Central memory CD4-positive, alpha-beta T cell (primary cell): ENCODE data around the gene TXK.
"Not testable (repeated sequence)": the region's sequence is repeated elsewhere in the genome, so short reads cannot be mapped to it uniquely, and the experiment has no call there.

ENCODE experiments used
- DNase-seq: peaks from one replicate; pipeline ENCODE4 v3.0.0; 2022
- total RNA-seq, 3 experiments: gene quantifications; one replicate each; lab custom pipeline; 2026; lab: John Stamatoyannopoulos, UW

The TXK gene
- 3.9 to 139 (median 100.0) reads per million in 3 experiments for total RNA-seq

GRCh38 chr4:48134081-48134480 lies at the start of gene TXK:
Gene TXK, minus strand, starts transcription at chr4:48134250. Its CDS starts 80 bp downstream, at chr4:48134170.
- peak; percentile 23 for DNase-seq

DNA sequence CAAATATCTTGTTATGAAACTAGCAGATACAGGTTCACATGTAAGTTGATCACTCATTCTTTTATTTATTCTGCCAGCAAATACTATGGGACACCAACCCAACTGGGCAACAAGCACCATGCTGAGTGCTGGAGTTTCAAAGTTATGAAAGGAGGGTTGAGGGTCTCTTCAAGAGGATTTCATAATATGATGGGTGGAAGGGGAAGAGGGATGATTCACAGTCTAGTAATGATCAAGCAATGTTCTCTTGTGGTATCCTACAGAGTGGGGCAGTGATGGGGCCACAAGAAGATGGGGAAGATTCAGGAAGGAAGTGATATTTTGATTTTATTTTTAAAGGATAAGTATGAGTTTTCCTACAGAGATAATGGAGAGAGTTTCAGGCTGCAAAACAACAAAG lies 46.2 kb upstream of the TXK start:
- DNase-seq, result no peak

DNA sequence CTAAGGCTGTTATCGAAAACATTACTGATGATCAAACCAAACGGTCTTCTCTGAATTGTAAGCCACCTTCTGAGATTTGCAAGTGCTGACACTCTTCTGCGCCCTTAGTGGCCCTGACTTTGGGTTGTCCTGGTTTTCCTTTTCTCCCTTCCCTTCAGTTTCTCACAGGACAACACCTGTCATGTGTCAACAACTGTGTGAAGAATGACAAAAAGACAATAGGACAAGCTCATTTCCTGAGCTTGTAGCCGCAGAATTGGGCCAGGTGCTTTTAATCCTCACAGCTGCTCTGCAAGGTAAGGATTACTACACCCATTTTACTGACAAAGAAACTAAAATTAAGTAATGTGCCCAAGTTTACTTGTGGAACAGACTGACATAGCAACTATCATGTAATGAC lies 44.9 kb upstream of the TXK start:
- DNase-seq, result no peak

- DNase-seq, result no peak
These were observed 41.8 kb upstream of the TXK start for GRCh38 chr4:48175806-48176205.

DNA sequence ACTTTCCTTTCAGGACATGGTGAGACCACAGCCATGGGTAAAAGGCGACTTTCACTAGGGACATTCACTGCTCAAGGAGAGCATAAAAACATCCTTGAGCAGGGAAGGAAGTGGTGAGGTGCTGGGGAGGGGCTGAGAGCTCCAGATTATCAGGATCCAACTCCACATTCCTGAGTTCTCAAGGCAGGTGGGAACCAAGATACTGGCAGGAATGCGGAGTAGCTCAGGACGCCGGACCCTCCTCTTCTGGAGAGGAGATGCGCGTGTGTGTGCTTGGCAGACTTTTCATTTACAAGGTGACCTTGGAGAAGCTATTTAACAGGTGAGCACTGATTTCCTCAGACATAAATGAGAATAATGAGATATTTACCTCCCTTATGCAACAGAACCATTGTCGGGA lies 41.3 kb upstream of the TXK start:
- DNase-seq, result no peak

GRCh38 chr4:48173056-48173991 lies 39.3 kb upstream of the TXK start:
- no peak for DNase-seq

DNA sequence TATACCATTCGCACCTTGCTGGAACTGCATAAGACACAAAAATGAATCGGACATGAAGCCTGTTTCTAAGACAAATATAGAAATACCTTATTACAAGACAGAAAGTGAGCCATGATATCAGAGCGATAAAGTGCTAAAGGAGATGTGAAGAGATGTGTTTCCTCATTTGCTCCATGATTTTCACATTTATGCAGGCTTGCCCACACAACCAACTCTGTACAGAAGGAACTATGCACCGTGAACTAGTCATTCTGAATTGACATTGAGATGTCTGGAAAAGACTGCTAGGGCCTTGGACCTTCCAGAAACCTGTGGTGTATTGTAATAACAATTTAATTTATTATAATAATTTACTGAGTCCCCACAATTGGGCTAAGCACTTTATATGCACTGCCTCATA lies 38.6 kb upstream of the TXK start:
- DNase-seq, result no peak

GRCh38 chr4:48169636-48170035 lies 35.6 kb upstream of the TXK start:
- DNase-seq, result no peak

DNA sequence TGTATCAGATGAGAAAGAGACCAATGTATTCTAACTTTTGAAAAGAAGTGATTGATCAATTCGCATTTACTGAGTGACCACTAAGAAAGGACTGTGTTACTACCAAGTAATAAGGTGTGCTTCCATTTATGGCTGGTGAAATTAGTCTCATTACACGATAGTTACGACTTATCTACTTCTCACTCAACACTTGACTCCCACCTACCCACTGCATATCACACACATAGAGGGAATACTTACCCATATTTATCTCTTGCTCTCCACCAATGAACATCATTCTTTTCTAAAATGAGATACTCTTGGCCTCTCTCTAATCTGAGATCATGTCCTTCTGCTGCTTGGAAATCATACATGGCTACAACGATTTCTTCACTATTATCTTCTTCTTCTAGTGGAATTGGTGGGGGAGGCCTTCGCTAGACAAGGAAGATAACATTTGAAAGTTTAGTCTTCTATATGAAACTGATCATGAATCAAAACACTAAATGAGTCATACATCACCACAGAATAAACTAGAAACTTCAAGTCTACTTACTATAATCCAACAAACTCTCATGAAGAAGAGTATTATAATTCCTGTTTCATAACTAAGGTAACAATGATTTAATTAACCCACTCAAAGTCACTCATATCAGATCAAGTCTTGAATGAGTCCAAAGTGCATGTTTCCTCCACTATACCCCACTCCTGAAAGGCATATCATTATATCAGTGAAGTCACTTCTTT lies 33.7 kb upstream of the TXK start:
- DNase-seq, result no peak

DNA sequence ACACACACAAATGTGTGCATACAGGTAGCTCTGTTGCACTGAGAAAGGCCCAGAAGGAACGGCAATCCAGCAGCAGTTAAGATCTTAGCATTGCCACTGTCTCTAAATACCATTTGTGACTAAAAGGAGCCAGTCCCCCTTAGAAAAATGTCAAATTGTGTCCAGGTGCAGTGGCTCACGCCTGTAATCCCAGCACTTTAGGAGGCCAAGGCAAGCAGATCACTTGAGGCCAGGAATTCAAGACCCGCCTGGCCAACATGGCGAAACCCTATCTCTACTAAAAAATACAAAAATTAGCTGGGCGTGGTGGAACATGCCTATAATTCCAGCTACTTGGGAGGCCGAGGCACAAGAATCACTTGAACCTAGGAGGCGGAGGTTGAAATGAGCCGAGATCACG lies 30.5 kb upstream of the TXK start:
- not testable (repeated sequence) for DNase-seq

- DNase-seq, result no peak
These were observed 29.7 kb upstream of the TXK start for GRCh38 chr4:48163746-48164145.

- no peak for DNase-seq
These were observed 28.1 kb upstream of the TXK start for GRCh38 chr4:48162162-48162561.

DNA sequence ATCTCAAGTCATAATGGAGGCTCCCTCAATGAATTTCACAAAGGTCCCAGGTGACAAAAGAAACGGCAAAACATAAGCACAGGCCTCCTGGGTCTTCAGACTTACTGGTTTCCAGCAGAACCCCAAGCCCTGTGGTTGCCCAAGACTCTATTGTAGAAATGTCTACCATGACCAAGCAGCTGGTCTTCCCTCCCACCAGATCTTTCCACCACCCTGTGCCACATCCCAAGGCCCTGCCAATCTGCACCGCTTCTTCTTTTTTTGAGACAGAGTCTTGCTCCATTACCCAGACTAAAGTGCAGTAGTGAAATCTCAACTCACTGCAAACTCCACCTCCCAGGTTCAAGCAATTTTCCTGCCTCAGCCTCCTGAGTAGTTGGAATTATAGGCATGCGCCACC lies 23.2 kb upstream of the TXK start:
- no peak for DNase-seq

DNA sequence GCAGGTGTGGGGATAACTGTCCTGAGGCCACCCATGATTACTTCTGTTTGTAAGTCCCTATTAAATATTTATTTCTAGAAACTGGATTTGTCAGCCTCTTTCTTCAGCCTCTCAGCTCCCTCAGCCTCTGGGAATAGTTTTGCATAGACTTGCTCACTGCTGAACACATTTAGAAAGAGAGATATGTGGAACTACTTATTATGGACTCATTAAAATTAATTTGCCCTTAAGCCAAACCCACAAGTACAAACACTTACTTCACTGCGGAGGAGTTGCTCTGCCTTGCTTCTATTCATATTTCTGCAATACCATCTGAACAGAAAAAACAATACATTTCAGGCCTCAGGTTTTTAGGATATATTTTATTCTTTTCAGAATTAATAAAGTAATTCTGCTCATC lies 22.4 kb upstream of the TXK start:
- no peak for DNase-seq

- DNase-seq, result no peak
These were observed 19.9 kb upstream of the TXK start for GRCh38 chr4:48153791-48154550.

DNA sequence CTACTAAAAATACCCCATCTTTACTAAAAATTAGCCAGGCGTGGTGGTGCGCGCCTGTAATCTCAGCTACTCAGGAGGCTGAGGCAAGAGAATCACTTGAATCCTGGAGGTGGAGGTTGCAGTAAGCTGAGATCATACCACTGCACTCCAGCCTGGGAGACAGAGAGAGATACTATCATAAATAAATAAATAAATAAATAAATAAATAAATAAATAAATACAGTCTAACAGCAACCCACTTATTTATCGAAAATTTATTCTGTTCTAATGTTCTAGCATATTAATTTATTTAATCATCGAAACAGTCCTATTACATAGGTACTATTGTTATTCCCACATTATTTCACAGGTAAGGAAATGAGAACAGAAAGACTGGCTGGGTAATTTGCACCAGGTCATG lies 18.2 kb upstream of the TXK start:
- no peak for DNase-seq

DNA sequence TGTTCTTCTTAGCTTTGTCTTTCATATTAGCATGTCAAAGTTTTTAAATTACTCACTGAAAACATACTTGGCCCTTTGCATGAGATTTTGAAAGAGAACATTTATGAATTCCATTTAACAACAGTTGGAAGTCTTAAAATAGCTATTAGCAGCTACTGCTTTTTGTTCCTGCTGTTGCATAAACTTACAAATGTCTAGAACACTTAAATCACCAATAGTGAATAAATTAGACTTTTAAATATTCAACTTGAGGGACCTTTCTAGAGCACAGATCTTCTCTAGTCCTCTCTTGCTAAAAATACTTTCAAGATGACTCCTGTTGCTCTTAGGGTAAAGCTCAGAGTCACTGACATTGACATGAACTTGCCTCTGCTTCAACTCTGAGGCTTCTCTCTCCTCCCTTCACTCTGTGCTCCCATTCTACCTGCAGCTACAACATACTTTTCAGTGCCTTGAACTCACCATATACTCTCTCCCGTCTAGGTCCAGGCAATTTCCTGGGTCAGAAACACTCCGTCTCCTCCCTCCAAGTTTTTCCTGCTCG lies 15.8 kb upstream of the TXK start:
- DNase-seq, result no peak

DNA sequence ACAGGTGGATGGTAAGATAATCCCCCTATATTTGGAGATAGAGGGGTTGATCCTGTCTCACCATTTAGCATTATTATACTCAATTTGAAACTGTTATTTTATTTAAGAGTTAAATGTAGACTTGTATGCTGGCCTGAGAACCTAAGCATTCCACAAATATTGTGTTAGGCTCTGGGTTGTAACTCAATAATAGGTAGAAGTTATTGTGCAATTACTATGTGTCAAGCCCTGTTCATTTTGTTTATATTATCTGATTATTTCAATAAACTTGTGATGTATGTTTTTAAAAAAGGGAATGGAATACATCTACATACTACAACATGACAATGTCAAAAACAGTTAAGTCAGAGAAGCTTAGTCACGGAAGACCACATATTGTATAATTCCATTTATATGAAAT lies 13.6 kb upstream of the TXK start:
- no peak for DNase-seq

DNA sequence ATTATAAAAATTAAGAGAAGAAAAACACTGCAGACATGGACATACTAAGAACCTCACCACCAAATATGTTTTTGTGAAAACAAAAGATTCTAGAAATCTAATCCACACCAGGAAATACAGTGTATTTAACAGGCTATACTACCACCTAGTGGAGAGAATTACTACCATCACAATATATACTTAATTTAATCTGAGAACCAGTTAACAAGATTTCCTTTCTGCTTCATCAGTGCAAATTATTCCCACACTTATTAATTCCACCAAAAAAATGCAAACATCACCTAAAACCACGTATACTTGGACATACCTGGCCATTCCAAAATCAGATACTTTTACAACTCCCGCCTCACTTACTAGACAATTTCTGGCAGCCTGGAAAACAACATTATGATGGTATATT lies 7.0 kb upstream of the TXK start:
- peak; percentile 43 for DNase-seq

- peak; percentile 10 for DNase-seq
These were observed 5.6 kb upstream of the TXK start for GRCh38 chr4:48139691-48140090.

GRCh38 chr4:48138936-48139335 lies 4.9 kb upstream of the TXK start:
- peak; percentile 75 for DNase-seq

- peak; percentile 6 for DNase-seq
These were observed 4.5 kb upstream of the TXK start for GRCh38 chr4:48138511-48138910.

GRCh38 chr4:48137846-48138245 lies 3.8 kb upstream of the TXK start:
- DNase-seq, result peak; percentile 7
